SW480 (cell line): ENCODE data around the gene SKAP1.
A peak's percentile ranks its signal among the peaks of the same experiment; 100 is the strongest.
"Not testable (repeated sequence)": the region's sequence is repeated elsewhere in the genome, so short reads cannot be mapped to it uniquely, and the experiment has no call there.

ENCODE experiments used
- DNase-seq: peaks from one replicate; pipeline ENCODE4 v3.0.0-alpha.2; 2016; ENCODE audit warnings: low spot score

Gene SKAP1

DNA sequence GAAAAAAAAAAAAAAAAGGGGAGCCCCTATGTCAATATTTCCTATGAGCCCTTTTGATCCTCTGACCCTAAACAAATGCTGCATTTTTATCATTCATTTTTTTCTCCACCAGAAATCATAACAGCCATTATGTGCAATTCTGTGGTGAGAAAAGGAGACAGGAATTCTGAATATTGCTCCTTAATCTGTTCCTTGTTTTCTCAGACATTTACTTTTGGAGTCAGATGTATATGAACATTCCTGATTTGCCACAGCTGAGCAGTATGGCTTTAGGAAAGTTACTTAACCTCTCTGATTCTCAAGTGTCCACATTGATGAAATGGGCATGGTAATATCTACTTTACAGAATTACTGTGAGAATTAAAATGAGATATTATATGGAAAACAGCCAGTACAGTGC, 144.4 kb downstream of the SKAP1 start:
- DNase-seq: no peak

DNA sequence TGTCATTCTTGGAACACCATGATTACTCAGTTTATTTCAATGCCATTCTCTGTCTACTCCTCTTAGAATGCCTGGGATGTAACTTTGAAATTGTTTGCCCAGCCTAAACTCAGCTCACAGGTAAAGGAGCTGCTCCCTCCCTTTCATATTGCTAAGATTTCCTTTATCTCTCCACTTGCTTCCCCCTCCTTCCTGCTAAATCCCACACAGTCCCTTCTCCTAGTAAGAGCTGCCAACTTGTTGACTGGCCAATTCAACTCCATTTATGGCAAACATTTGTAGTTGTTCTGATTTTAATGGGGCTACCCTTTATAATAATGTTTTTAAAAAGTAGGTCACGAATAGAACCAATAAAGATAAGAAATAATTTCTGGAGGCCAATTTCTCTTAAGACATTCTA, 146.1 kb downstream of the SKAP1 start:
- no peak for DNase-seq

GRCh38 chr17:48283411-48283810, 146.6 kb downstream of the SKAP1 start:
- no peak for DNase-seq

DNA sequence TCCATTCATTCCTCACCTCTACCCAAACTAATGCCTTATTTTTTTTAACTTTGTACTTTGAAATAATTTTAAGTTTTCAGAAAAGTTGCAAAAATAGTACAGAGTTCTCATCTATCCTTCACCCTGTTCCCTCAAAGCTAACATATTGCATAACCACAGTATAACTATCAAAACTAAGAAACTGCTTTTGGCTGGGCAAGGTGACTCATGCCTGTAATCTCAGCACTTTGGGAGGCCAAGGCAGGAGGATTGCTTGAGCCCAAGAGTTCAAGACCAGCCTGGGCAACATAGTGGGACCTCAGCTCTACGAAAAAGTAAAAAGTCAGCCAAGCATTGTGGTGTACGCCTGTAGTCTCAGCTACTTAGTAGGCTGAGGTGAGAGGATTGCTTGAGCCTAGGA, 147.7 kb downstream of the SKAP1 start:
- no peak for DNase-seq

- DNase-seq: no peak
Observed at GRCh38 chr17:48278760-48279491, 151.1 kb downstream of the SKAP1 start.

DNA sequence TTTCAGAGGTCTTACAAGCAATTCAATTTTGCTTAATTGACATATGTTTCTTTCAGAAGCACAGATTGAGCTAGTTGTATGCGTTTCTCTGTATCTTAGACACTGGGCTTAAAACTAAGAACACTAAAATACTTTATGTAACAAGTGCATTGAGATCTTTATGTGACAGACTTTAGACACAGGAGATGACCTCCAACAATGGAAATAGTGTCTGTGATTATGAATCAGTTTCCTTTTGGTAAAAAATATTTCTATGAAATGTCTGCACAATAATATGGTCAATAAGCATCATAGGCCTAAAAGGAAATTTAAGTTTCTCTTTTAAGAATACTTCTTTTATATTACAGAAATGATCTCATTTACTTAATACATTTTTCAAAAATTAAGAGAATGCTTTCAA, 153.2 kb downstream of the SKAP1 start:
- no peak for DNase-seq

DNA sequence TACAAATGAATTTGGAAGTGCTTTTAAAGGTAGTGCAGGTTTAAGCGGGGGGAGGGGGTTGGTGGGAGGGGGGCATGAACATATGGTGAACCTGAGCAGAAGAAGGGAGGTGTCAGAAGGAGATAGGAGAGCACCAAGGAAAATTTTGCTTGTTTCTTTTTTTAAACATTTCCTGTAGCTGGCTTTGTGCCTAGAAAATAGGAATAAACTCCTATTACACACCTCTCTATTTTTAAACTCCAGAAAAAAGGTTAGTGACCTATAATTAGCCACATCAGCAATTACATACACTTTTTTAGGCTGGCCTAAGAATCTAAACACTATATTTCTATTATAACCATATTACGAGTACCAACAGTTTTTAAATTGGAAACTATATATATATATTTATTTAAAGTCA, 159.1 kb downstream of the SKAP1 start:
- no peak for DNase-seq

GRCh38 chr17:48269209-48269608, 160.8 kb downstream of the SKAP1 start:
- no peak for DNase-seq

DNA sequence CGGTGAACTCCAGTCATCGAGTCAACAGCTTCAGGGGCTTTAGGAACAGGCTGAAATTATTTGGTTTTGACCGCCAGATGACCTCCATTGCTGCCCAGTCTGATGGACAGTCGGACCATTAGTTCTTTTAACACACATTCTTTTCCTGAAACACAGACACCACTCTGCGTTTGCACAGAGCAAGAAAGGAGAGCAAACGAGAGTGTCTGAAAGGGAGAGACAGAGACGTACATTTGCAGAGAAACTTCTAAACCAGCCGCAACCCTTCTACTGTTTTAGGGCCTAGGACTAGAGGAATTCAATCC, 166.3 kb downstream of the SKAP1 start:
- no peak for DNase-seq

- peak; percentile 52 for DNase-seq
Observed at GRCh38 chr17:48262982-48263730, 166.9 kb downstream of the SKAP1 start.

DNA sequence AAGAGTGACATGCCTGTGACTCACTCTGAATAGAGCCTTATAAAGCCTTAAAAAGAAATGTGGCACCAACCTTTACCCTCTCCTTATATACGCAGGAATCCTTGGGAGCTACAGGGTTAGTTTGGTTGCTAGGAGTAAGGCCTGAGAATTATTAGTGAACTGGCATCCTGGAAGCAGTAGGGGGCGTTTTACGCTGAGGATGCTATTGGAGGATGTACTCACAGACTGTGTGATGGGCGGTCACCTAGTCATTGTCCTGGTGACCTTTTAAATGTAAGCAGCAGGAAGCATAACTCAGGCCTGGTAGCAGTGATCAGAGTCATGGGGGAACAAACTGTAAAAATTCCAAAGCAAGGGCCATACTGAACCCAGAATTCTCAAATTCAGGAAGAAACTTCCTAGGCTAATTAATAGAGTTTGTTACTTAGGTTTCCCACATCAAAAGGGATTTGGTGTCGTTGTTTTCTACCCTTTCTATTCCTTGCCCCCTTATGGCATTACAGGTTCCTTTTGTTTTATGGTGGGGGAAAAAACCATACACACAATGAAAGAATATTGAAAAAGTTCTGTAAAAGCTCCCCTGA, 168.6 kb downstream of the SKAP1 start:
- peak; percentile 89 for DNase-seq

DNA sequence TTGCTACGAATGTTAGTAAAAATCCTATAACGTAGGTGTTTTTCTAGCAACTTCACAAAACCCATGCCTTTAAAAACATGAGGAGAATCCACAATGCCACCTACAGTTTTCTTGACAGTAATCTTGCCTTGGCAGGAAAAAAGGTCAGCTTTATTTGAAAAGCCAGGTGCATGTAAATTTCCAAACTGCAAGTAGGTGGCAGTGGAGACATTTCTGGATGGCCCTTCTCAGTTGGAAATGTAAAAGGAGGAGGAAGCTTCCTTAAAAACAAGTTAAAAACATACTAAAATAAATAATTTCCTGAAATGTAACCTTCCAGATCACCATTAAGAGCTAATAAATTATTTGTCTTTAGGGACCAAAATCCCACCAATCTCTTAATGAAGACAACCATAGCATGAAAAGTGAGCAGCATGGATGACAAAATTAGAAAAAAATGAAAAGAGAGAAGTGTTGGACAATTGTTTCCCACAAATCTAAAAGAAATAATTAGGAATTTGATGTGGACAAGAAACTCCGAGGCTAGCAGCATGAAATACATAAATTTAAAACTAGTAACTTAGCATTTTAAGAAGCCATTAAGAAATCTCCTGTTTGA, 170.2 kb downstream of the SKAP1 start:
- peak; percentile 66 for DNase-seq

DNA sequence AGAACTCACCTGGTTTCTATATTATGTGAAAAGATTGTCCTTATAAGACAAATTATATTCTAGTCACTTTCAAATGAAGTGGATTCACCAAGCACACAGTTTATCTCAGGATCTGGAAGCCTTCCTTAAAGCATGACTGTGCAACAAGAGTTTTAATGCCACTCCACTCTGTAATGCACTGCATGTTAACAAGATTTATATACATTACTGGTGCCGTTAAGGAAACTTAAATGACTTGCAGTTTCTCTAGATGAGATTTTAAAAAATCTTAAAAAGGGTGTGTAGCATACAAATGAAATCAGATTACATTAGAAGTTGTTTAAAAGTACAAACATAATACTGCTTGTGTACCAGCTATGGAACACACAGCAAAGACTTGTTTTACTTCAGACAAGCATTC, 171.7 kb downstream of the SKAP1 start:
- no peak for DNase-seq

DNA sequence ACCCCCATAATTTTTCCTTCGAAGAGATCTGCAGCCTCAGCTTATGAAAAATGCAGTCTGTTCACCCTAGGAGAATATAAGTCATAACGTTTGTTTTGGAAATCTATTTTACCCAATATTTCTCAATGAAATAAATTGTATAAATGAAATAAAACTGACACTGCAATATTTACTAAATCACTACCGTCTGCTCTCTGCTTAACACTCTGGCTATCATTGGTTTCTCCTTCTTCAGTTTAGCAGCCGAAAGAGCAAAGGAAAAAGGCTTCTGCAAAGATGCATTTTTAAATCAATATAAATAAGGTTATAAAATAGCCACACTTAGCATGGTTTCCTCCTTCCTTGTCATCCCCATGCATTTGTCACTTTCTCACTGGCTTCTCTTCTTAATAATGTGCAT, 174.3 kb downstream of the SKAP1 start:
- DNase-seq: no peak

- DNase-seq: no peak
Observed at GRCh38 chr17:48254896-48255295, 175.1 kb downstream of the SKAP1 start.

DNA sequence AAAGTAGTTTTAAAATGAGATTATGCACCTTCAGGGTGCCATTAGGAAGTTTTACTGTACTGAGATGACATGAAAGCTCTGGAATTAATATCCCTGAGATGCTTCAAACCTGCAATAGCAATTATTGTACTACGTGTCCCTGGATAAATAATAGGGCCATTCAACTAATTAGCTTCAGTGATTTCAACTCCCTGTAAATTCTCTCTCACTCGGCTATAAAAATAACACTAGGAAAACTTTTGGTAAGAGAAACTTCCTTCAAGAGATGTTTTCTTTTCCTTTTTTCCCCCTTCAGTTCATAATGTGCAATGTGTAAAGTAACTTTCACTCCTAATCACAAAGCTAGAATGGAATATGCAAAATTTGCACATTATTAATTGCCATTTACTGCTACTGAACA, 176.0 kb downstream of the SKAP1 start:
- no peak for DNase-seq

DNA sequence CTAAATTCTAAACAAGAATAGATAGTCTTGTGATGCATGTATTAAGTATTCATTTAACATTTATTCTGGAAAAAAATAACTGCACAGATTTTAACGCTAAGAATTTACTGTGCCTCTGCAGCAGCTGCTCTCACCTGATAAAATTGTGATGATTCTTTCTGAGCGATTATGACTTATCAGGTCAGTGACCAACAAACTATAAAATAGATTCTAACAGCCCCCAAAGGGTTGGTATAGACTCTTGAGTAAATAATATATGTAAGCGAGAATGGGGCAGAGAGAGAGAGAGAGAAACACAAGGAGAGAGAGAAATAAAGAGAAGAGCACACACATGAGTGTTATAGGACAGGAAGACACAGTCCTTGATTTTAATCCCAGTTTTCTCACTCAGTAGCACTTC, 178.1 kb downstream of the SKAP1 start:
- DNase-seq: no peak

DNA sequence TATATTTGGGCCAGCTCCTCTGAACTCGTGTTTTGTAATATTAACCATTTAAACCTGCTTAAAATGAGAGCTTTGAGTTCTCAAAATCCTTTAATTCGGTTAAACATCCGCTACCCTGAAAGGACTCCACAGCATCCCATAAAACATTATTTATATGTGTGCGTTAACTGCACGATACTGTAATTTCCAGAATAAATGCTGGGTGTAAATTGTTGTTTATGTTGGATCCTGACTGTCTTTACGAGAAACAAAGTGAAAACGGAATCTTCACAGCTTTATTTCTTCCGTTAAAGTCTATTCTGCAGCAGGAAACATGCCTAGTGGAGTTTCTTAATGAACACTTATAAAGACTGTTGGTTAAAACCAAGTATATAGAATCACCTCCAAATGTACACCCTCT, 179.1 kb downstream of the SKAP1 start:
- no peak for DNase-seq

DNA sequence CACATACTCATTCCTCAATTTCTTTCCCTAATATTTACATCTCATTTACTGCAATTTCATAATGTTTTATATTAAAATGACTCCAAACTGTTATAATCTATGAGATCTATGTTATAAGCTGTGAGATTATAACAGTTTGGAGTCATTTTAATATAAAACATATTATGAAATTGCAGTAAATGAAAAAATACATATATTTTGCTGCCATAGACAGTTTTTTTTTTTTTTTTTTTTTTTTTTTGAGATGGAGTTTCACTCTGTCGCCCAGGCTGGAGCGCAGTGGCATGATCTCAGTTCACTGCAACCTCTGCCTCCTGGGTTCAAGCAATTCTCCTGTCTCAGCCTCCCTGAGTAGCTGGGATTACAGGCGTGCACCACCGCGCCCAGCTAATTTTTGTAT, 180.0 kb downstream of the SKAP1 start:
- DNase-seq: not testable (repeated sequence)

DNA sequence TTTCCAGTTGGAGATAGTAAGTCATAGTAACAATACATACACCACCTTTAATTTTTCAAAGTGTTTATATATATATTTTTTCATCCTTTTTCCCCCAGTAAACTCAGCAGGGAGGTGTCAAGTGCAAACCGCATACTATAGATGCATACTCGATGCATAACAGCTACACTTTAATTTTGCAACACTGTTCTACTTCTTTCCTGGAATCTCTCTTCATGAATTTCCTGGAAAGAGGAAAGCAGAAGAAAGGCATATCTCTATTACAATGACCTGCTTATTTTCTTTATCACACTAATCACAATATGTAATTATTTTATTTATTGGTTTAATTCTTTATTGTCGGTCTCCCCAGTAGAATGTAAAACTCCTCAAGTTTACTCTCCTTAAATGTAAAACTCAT, 182.4 kb downstream of the SKAP1 start:
- no peak for DNase-seq

- DNase-seq: no peak
Observed at GRCh38 chr17:48247038-48247437, 183.0 kb downstream of the SKAP1 start.

GRCh38 chr17:48246612-48247011, 183.4 kb downstream of the SKAP1 start:
- DNase-seq: peak; percentile 37

DNA sequence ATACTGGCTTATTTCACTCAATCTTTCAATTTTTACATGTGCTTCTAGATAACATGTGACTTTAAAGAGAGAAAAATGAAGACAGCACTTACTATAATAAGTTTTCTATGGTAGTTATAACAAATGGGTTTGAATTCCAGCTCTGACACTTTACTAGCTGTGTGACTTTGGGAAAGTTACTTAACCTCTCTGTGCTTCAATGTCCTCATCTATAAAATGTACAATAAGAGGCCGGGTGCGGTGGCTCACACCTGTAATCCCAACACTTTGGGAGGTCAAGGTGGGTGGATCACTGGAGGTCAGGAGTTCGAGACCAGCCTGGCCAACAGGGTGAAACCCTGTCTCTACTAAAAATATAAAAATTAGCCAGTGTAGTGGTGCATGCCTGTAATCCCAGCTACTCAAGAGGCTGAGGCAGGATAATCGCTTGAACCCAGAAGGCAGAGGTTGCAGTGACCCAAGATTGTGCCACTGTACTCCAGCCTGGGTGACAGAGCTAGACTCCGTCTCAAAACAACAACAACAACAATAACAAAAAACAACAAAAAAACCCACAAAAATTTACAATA, 184.5 kb downstream of the SKAP1 start:
- not testable (repeated sequence) for DNase-seq
